ENCODE measurements around the gene PPP2R3B.

The PPP2R3B gene

DNA sequence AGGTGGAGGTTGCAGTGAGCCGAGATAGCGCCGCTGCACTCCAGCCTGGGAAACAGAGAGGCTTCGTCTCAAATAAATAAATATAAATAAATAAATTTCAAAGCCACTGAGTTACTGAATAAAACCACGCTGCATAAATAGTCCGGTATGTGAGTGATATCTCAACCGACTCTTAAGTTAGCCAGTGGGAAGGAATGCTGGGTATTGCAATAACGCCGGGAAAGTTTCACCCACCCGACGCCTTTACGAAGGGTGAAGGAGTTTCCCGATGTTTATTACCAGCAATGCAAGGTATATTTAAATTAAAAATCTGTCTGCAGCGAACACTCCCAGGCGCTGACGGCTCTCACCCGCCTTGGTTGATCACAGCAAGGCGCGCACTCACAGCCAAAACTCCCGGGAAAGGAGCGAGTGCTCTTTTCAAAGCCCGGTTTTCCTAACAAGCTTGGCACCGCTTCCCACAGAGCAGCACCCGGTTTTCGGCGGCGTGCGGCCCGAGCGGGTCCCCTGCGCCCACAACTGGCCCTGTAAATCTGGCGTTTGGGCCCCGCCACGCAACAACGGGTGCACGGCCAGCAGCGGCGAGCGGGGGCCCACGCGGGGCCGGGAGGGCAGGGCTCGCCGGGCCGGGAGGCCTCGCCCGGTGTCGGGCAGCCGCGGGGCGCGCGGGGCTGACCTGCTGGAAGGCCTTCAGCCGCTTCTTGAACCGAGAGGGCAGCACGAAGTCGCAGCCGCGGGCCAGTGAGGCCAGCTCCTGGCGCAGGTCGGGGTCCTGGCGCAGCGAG, 13.7 kb downstream of the PPP2R3B start:
- H3K27me3 ChIP-seq, result peaks cover 23% of the 10 kb centered on the region
- DNase-seq, result no peak
- H3K4me1 ChIP-seq, result no peaks in the 10 kb centered on the region
- TF ChIP-seq, protein P1, sequence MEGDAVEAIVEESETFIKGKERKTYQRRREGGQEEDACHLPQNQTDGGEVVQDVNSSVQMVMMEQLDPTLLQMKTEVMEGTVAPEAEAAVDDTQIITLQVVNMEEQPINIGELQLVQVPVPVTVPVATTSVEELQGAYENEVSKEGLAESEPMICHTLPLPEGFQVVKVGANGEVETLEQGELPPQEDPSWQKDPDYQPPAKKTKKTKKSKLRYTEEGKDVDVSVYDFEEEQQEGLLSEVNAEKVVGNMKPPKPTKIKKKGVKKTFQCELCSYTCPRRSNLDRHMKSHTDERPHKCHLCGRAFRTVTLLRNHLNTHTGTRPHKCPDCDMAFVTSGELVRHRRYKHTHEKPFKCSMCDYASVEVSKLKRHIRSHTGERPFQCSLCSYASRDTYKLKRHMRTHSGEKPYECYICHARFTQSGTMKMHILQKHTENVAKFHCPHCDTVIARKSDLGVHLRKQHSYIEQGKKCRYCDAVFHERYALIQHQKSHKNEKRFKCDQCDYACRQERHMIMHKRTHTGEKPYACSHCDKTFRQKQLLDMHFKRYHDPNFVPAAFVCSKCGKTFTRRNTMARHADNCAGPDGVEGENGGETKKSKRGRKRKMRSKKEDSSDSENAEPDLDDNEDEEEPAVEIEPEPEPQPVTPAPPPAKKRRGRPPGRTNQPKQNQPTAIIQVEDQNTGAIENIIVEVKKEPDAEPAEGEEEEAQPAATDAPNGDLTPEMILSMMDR (IDR thresholded peaks at IDR 0.05; ENCODE audit: low read depth, low read length), result no peak
- H3K4me3 ChIP-seq (ENCODE audit: low read depth, low read length), result no peak overlapping the region
- no peaks in the 10 kb centered on the region for H3K9me3 ChIP-seq
- H3K36me3 ChIP-seq, result no peaks in the 10 kb centered on the region

DNA sequence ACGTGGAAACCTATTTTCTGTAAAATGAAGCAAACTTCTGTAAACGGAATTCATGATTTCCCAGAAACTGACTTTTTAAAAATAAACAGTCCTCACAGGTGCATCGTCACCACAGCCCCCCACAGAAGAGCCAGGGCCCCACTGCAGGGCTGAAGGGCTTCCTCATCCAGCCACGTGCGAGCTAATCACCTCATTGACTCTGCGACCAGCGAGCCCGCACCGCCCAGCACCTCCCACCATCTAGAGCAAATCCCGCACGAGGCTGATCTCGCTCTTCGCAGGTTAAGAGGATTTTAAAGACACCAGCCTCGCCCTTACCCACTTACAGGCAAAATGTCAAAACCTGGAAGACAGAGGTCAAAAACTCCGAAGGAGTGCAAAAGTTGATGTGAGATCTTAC, 14.8 kb downstream of the PPP2R3B start:
- Histone ChIP-seq H3K36me3 (no peaks in the 10 kb centered on the region), H3K9me3 (no peaks in the 10 kb centered on the region), H3K27me3 (peaks cover 23% of the 10 kb centered on the region), H3K4me1 (no peaks in the 10 kb centered on the region), H3K4me3 (ENCODE audit: low read depth, low read length) (no peak overlapping the region)
- no peak for DNase-seq
- TF ChIP-seq, protein P1 (IDR thresholded peaks at IDR 0.05; ENCODE audit: low read depth, low read length), result no peak

DNA sequence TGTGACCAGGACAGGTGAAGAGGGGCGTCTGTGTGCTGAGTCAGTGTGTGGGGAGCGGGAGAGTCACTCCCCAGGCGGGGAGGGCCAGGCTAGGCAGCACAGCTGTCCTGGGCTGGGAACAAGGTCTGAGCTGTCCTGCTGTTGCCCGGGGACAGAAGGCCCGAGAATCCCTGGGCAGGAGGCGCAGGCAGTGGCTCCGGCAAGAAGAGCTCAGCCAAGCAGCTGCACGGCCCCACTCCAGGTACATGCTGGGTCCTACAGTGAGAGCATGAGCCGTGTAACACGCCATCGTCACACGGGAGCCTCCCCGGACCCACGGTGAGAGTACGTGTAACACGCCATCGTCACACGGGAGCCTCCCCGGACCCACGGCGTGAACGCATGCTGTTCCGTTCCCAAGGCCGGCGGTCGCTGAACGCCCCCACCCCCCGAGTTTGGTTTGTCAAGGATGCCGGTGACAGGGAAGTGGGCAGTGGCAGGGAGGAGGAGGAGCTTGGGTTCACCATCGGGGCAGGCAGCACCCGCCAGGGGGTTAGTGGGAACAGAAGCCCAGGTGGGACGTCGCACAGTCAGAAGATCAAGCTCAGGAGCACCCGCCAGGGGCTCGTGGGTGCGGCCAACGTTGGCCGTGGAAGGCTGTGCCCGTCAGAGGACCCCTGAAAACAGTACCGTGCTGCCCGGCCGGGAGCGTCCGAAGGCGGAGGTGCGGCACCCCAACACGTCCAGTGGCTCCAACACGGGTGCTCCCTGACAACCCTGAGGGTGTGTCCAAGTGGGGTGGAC, 15.6 kb downstream of the PPP2R3B start:
- H3K36me3 ChIP-seq, result no peaks in the 10 kb centered on the region
- no peak for DNase-seq
- no peaks in the 10 kb centered on the region for H3K4me1 ChIP-seq
- TF ChIP-seq, protein P1 (IDR thresholded peaks at IDR 0.05; ENCODE audit: low read depth, low read length), result no peak
- no peak overlapping the region for H3K4me3 ChIP-seq (ENCODE audit: low read depth, low read length)
- H3K27me3 ChIP-seq, result peaks cover 23% of the 10 kb centered on the region
- no peaks in the 10 kb centered on the region for H3K9me3 ChIP-seq

DNA sequence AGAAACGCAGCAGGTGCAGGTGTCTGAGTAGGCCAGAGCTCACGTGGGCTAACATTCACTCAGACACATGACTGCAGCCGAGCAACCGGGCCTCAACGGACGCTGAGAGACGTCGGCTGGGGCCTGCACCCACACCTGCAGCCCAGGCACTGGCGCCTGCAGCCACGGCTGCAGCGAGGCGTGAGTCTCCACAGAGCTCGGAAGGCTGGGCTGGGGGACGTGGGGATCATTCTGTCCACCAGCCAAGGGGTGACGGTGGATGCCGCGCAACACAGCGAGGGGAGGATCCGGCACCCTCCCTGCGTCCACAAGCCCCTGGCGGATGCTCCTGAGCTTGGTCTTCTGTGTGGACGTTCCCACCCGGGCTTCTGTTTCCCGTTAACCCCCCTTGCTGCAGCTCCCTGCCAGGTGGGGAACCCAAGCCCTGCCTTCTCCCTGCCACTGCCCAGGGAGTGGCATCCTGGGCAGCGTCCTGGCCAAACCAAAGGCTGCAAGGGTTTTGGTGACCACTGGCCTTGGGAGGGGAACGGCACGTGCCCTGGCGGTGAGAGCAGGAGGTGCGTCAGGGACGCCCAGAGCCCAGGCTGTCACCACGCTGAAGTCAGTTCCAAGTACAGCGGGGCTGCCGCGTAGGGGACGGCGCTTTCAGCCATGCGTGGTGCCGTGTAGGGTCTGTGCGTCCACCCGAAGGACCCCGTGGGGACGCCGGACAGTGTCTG, 16.3 kb downstream of the PPP2R3B start:
- H3K27me3 ChIP-seq, result peaks cover 23% of the 10 kb centered on the region
- H3K36me3 ChIP-seq, result no peaks in the 10 kb centered on the region
- no peaks in the 10 kb centered on the region for H3K4me1 ChIP-seq
- H3K9me3 ChIP-seq, result no peaks in the 10 kb centered on the region
- TF ChIP-seq, protein P1 (IDR thresholded peaks at IDR 0.05; ENCODE audit: low read depth, low read length), result no peak
- H3K4me3 ChIP-seq (ENCODE audit: low read depth, low read length), result no peak overlapping the region
- no peak for DNase-seq

DNA sequence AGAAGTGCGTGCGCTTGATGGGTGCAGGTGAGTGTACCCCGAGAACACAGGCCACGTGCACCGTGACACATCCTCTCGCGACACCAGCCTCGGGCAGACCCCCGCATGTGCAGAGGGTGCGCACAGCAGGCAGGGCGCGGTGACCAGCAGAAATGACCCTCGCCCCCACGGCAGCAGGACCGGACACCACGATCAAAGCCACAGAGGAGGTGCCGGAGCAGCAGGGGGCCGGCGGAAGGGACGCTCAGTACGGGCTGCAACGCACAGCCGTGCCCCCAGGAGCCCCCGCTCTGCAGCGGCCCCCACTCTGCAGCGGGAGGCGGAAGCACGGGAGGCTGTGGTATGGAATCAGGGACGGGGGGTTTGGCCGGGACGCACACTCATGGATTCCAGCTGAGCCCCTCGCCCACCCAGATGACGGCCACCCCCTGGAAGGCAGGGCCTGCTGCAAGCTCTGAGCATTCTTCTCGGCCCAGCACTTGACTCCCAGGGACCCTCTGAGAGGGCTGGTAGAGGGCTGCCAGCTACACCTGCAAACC, 17.1 kb downstream of the PPP2R3B start:
- H3K36me3 ChIP-seq, result no peaks in the 10 kb centered on the region
- no peak for DNase-seq
- H3K4me1 ChIP-seq, result no peaks in the 10 kb centered on the region

More for the DNA sequence above, 17.1 kb downstream of the PPP2R3B start:
- no peaks in the 10 kb centered on the region for H3K9me3 ChIP-seq
- H3K27me3 ChIP-seq, result peaks cover 21% of the 10 kb centered on the region
- TF ChIP-seq, protein P1 (IDR thresholded peaks at IDR 0.05; ENCODE audit: low read depth, low read length), result no peak
- no peak overlapping the region for H3K4me3 ChIP-seq (ENCODE audit: low read depth, low read length)

All from BE2C (cell line).